ENCODE measurements around the gene CHAF1B.

CHAF1B gene

DNA sequence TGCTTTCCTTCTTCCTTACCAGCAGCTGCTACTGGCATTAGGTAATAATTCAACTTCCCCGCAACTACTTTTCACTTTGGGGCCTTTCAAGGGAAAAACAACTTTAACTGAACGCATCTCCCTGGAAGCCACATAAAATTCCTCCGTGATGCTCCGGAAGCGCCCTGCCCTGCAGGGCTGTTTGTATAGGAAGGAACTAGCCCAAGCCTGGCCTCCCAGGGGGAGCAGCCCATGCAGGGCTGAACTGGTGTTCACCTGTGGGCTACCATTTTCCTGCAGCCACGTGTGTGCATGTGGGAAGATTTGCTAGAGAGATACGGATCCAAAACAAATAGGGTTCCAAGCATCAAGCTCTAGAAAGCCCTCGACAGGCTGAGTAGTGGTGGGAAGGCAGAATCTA, 80.3 kb downstream of the CHAF1B start:
- DNase-seq: no peak

DNA sequence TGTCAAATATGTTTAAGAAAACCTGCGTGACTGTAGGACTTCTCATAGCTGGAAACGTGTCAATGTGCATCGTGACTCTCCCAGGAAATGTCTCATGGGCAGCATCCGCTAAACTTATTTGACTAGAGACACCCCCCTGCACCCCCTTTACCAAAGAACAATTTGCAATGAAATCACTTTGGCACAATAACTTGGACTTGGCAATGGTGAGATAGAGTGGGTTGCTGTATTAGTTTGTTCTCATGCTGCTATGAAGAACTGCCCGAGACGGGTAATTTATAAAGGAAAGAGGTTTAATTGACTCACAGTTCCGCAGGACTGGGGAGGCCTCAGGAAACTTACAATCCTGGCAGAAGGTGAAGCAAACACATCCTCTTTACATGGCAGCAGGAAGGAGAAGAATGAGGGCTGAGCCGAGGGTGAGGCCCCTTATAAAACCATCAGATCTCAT, 80.9 kb downstream of the CHAF1B start:
- no peak for DNase-seq

All from suppressor macrophage treated with lipopolysaccharide for 4 hours (primary cell).